Prostate gland (tissue), 2 donors: ENCODE measurements around the gene CCDC124. TPM values are rescaled to one million over a fixed set of nuclear protein-coding genes. Genes with fewer than 3 reads are reported as not detected.
A peak's percentile ranks its signal among the peaks of the same experiment; 100 is the strongest.

Source experiments
- DNase-seq: peaks from one replicate; pipeline ENCODE4 v3.0.0-alpha.2; 2019; ENCODE audit warnings: low spot score
- H3K27ac ChIP-seq, 2 donors: fragments of 200-600 bp; sonication (generic); 2 replicates each; pipeline ENCODE4 v1.5.1; 2017 to 2019
- H3K27me3 ChIP-seq: fragments of 200-600 bp; sonication (generic); replicated peaks from 2 replicates; pipeline ENCODE4 v1.5.1; 2019; ENCODE audit not compliant: insufficient read depth
- H3K36me3 ChIP-seq, 2 donors: fragments of 200-600 bp; sonication (generic); 1 replicate in 1 of 2; 2 replicates in 1 of 2; pipeline versions ENCODE4 v1.5.1 to v1.8.1; 2017 to 2019
- H3K4me1 ChIP-seq: fragments of 200-600 bp; sonication (generic); replicated peaks from 2 replicates; pipeline ENCODE4 v1.5.1; 2019
- H3K4me3 ChIP-seq, 2 donors: fragments of 200-600 bp; sonication (generic); 2 replicates each; pipeline ENCODE4 v1.5.1; 2017 to 2019
- H3K9me3 ChIP-seq: fragments of 200-600 bp; sonication (generic); 2 replicates; pipeline ENCODE4 v1.5.1; 2017
- POLR2A ChIP-seq: fragments of 450-650 bp; IDR thresholded peaks from one replicate; pipeline ENCODE4 v1.6.1; 2016; ENCODE audit warnings: antibody characterized with exemption, mild to moderate bottlenecking
- POLR2AphosphoS5 ChIP-seq: sonication (generic); formaldehyde crosslinking; IDR thresholded peaks from one replicate; pipeline ENCODE4 v1.6.1; 2017; ENCODE audit warnings: antibody characterized with exemption
- WGBS: methylation state at CpG from one replicate; pipeline ENCODE4 v1.1.5; 2018; 5-methylcytosine and 5-hydroxymethylcytosine counted together
- intact Hi-C: fragments of 100-400 bp; cut with DNase I; formaldehyde crosslinking; loops from one replicate; pipeline ENCODE4 v1.14.2; 2022
- total RNA-seq, 2 donors: library from RNA; depleted of rRNA; stranded (reverse); fragments of >200 nt; gene quantifications; one replicate each; pipeline ENCODE4 v1.1.0, GENCODE V29; 2016
- TF ChIP-seq, protein P1 (sequence below), 4 experiments: fragments of 200-600 bp in 2 of 4; fragments of 450-650 bp in 2 of 4; sonication (generic) in 2 of 4; IDR thresholded peaks; 1 replicate in 3 of 4; 2 replicates in 1 of 4; pipeline ENCODE4 v1.5.1; 2016 to 2019; ENCODE audit warnings: antibody characterized with exemption in 4 of 4, mild to moderate bottlenecking in 2 of 4, moderate library complexity in 2 of 4

CCDC124 gene
- total RNA-seq, 2 donors from 2014 or later: 48.7 to 52.2 TPM

DNA sequence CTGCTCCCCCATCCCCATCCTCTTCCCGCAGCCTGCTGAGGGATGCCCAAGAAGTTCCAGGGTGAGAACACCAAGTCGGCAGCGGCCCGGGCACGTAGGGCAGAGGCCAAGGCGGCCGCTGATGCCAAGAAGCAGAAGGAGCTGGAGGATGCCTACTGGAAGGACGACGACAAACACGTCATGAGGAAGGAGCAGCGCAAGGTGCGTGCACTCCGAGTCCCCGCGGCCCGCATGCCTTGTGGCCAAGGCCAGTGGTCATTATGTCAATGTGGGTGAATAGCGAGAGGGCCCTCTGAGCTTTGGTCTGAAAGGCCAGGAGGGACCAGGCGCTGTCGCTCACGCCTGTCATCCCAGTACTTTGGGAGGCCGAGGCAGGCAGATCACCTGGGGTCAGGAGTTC lies 3.6 kb downstream of the CCDC124 start:
- Histone ChIP-seq H3K4me1 (peaks cover 9% of the 10 kb centered on the region), H3K4me3 (no peak overlapping the region), H3K27me3 (no peaks in the 10 kb centered on the region), H3K36me3 (no peaks in the 10 kb centered on the region), H3K27ac (no peak overlapping the region), H3K9me3 (no peaks in the 10 kb centered on the region)
- 93% methylated on average over 18 of the region's 21 CpGs for WGBS
- DNase-seq: no peak
- TF ChIP-seq POLR2AphosphoS5 (no peak), POLR2A (no peak)
- TF ChIP-seq, protein P1, sequence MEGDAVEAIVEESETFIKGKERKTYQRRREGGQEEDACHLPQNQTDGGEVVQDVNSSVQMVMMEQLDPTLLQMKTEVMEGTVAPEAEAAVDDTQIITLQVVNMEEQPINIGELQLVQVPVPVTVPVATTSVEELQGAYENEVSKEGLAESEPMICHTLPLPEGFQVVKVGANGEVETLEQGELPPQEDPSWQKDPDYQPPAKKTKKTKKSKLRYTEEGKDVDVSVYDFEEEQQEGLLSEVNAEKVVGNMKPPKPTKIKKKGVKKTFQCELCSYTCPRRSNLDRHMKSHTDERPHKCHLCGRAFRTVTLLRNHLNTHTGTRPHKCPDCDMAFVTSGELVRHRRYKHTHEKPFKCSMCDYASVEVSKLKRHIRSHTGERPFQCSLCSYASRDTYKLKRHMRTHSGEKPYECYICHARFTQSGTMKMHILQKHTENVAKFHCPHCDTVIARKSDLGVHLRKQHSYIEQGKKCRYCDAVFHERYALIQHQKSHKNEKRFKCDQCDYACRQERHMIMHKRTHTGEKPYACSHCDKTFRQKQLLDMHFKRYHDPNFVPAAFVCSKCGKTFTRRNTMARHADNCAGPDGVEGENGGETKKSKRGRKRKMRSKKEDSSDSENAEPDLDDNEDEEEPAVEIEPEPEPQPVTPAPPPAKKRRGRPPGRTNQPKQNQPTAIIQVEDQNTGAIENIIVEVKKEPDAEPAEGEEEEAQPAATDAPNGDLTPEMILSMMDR (IDR thresholded peaks at IDR 0.05): no peak
- intact Hi-C loops: loop anchor here (2.0 kb wide), 1 partner anchor 60 kb away; no protein-coding TSS in a partner anchor

DNA sequence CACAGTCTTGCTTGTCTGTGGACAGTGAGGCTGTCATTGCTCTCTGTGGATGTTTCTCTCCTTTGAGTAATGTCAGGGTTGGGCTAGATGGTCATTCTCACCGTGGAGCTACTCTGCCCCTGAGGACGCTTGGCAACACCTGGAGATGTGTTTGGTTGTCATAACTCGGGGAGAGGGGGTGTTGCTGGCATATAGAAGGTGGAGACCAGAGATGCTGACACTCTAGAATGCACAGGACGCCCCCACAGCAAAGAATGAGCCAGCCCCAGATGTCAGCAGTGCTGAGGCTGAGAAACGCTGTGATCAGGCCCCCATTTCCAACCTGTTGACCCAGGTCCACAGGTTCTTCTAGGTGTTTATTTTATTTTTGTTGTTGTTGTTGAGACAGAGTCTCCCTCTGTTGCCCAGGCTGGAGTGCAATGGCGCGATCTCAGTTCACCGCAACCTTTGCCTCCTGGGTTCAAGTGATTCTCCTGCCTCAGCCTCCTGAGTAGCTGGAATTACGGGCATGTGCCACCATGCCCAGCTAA lies 4.6 kb downstream of the CCDC124 start:
- intact Hi-C loops: loop anchor here (2.0 kb wide), 1 partner anchor 59 kb away; no protein-coding TSS in a partner anchor
- H3K9me3 ChIP-seq: no peaks in the 10 kb centered on the region
- no peaks in the 10 kb centered on the region for H3K27me3 ChIP-seq
- H3K27ac ChIP-seq: no peak overlapping the region
- no peak for TF ChIP-seq POLR2AphosphoS5
- TF ChIP-seq, protein P1 (IDR thresholded peaks at IDR 0.05): no peak
- TF ChIP-seq POLR2A: no peak
- WGBS: 86% methylated on average over 9 of the region's 9 CpGs
- H3K4me1 ChIP-seq: peaks cover 9% of the 10 kb centered on the region
- no peak overlapping the region for H3K4me3 ChIP-seq
- H3K36me3 ChIP-seq: no peaks in the 10 kb centered on the region
- no peak for DNase-seq

DNA sequence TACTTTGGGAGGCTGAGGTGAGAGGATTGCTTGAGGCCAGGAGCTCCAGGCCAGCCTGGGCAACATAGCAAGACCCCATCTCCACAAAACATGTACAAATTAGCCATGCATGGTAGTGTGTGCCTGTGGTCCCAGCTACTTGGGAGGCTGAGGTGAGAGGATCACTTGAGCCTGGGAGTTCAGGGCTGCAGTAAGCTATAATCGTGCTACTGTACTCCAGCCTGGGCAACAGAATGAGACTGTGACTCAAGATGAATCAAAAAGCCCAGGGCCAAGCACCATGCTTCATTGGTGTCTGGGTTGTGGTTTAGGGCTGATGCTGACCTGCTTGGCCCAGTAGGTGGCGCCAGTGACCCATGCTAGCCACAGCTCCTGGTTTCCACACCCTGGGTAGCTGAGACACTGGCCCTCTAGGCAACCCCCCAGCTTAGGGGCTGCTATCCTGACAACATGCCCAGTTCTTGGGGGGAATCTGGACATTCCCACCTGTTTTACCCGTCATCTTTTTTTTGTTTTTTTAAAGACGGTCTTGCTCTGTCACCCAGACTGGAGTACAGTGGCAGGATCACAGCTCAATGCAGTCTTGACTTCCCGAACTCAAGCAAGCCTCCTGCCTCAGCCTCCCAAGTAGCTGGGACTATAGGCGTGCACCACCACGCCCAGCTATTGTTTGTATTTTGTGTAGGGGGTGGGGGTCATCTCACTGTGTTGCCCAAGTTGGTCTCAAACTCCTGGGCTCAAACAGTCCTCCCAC lies 5.5 kb downstream of the CCDC124 start:
- intact Hi-C loops: no loop called here
- Histone ChIP-seq H3K4me3 (no peak overlapping the region), H3K9me3 (no peaks in the 10 kb centered on the region), H3K27ac (no peak overlapping the region), H3K36me3 (no peaks in the 10 kb centered on the region), H3K4me1 (peaks cover 8% of the 10 kb centered on the region), H3K27me3 (no peaks in the 10 kb centered on the region)
- DNase-seq: peak; percentile 69
- 48% methylated on average over 7 of the region's 7 CpGs for WGBS
- TF ChIP-seq, protein P1 (IDR thresholded peaks at IDR 0.05): peak; percentile 75 to 91 (median 86)
- TF ChIP-seq POLR2AphosphoS5 (no peak), POLR2A (no peak)

DNA sequence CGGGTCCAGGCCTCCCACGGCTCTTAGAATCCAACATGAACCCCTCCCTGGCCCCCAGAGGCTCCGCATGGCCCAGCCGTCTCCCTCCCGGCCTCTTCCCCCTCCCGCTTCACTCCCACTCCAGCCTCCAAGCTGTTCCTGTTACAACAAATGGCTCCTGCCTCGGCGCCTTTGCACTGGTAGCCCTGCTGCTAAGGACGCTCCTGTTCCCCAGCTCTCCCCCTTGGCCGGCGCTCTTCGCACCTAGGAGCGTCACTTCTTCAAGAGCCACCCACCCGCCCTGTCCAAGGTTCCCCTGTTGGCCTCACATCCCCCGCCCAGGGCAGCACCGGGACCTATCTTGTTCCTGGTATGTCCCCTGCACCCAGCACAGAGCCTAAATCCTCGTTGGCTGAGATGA lies 9.4 kb downstream of the CCDC124 start:
- H3K27me3 ChIP-seq: no peaks in the 10 kb centered on the region
- no peaks in the 10 kb centered on the region for H3K9me3 ChIP-seq
- WGBS: 80% methylated on average over 17 of the region's 17 CpGs
- no peak overlapping the region for H3K27ac ChIP-seq
- intact Hi-C loops: loop anchor here (10.0 kb wide), 1 partner anchor 113 kb away; no protein-coding TSS in a partner anchor
- no peak overlapping the region for H3K4me3 ChIP-seq
- H3K4me1 ChIP-seq: no peaks in the 10 kb centered on the region
- no peaks in the 10 kb centered on the region for H3K36me3 ChIP-seq
- TF ChIP-seq POLR2AphosphoS5 (no peak), POLR2A (no peak)
- TF ChIP-seq, protein P1 (IDR thresholded peaks at IDR 0.05): no peak
- no peak for DNase-seq
